Panc1 (cell line): ENCODE results near the gene SH3TC2.

Experiments used
- CTCF ChIP-seq: fragments of 450-650 bp; IDR thresholded peaks from 2 replicates; pipeline ENCODE4 v1.5.1; 2017; ENCODE audit warnings: mild to moderate bottlenecking
- POLR2AphosphoS5 ChIP-seq: IDR thresholded peaks from 2 replicates; pipeline ENCODE4 v1.6.1; 2012; ENCODE audit warnings: mild to moderate bottlenecking, low read depth, low read length, moderate library complexity
- REST ChIP-seq, 2 experiments: IDR thresholded peaks; 2 replicates each; pipeline ENCODE4 v1.6.1; 2011 to 2012; ENCODE audit warnings: low read depth in 2 of 2, control low read depth in 1 of 2, low read length in 1 of 2, mild to moderate bottlenecking in 1 of 2, moderate library complexity in 1 of 2; ENCODE audit not compliant: insufficient read depth in 1 of 2
- SIN3A ChIP-seq: IDR thresholded peaks from 2 replicates; pipeline ENCODE4 v1.6.1; 2012; ENCODE audit warnings: low read depth, mild to moderate bottlenecking, low read length, moderate library complexity, borderline replicate concordance; ENCODE audit not compliant: insufficient read depth
- TCF7L2 ChIP-seq: IDR thresholded peaks from 2 replicates; pipeline ENCODE4 v1.6.1; 2011; ENCODE audit warnings: mild to moderate bottlenecking, low read depth, low read length, inconsistent platforms

GRCh38 chr5:149022200-149022599 lies 40.7 kb downstream of the SH3TC2 start:
- TF ChIP-seq REST (IDR thresholded peaks at IDR 0.05; ENCODE audit: insufficient read depth in 1 of 2, low read depth in 2 of 2, low read length in 1 of 2) (no peak), CTCF (no peak), POLR2AphosphoS5 (no peak), TCF7L2 (no peak), SIN3A (no peak)
